ENCODE results near the gene PPFIA2. TPM values are rescaled to one million over a fixed set of nuclear protein-coding genes. Genes with fewer than 3 reads are reported as not detected.

The PPFIA2 gene
- polyA plus RNA-seq, 1 donor (not counting 4 experiments of a cell fraction or from before 2014, with no cell fraction given) = not detected

DNA sequence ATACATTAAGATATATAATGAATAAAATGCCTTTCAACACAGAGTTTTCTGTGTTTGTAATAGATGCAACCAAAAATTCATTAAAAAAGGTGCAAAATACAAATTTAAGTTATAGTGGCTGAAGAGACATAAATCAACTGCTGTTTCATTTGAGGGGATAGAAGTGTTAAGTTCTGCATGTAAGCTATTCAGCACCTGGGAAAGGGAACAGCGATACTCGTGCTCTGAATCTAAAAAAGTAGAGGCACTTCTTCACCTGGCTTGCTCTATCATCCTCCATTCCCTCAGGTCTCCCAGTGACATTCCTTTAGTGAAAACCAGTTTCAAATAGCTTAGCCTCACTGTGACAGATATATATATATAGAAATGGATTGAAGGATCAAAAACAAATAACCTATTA is 458.7 kb downstream of the PPFIA2 start:
- H3K9ac ChIP-seq (ENCODE audit: control insufficient read depth, extremely low read depth, insufficient read depth, low read length) = no peak overlapping the region
- H3K9me1 ChIP-seq (ENCODE audit: control insufficient read depth, extremely low read depth, insufficient read depth, low read length) = no peaks in the 10 kb centered on the region
- H3K4me2 ChIP-seq (ENCODE audit: control insufficient read depth, extremely low read depth, insufficient read depth, low read depth, low read length) = no peak overlapping the region
- TF ChIP-seq, protein P1, sequence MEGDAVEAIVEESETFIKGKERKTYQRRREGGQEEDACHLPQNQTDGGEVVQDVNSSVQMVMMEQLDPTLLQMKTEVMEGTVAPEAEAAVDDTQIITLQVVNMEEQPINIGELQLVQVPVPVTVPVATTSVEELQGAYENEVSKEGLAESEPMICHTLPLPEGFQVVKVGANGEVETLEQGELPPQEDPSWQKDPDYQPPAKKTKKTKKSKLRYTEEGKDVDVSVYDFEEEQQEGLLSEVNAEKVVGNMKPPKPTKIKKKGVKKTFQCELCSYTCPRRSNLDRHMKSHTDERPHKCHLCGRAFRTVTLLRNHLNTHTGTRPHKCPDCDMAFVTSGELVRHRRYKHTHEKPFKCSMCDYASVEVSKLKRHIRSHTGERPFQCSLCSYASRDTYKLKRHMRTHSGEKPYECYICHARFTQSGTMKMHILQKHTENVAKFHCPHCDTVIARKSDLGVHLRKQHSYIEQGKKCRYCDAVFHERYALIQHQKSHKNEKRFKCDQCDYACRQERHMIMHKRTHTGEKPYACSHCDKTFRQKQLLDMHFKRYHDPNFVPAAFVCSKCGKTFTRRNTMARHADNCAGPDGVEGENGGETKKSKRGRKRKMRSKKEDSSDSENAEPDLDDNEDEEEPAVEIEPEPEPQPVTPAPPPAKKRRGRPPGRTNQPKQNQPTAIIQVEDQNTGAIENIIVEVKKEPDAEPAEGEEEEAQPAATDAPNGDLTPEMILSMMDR (optimal IDR thresholded peaks at IDR 0.05 in 1 of 3, IDR thresholded peaks at IDR 0.05 in 1 of 3, conservative IDR thresholded peaks at IDR 0.05 in 1 of 3; ENCODE audit: extremely low read depth in 1 of 3, insufficient read depth in 2 of 3, low read length in 3 of 3) = no peak
- no peak for TF ChIP-seq EZH2 (IDR thresholded peaks at IDR 0.05; ENCODE audit: low read length)
- no peak overlapping the region for H2AFZ ChIP-seq (ENCODE audit: control insufficient read depth, low read length)
- H3K27me3 ChIP-seq (ENCODE audit: control insufficient read depth, extremely low read depth, insufficient read depth, low read length) = no peaks in the 10 kb centered on the region
- H3K79me2 ChIP-seq (ENCODE audit: control insufficient read depth, insufficient read depth, low read length) = no peaks in the 10 kb centered on the region
- H3K27ac ChIP-seq (ENCODE audit: control insufficient read depth, insufficient read depth, low read length) = no peak overlapping the region
- no peak overlapping the region for H3K4me3 ChIP-seq (ENCODE audit: control insufficient read depth in 2 of 3, extremely low read depth in 1 of 3, insufficient read depth in 2 of 3, low read depth in 1 of 3, low read length in 3 of 3)
- no peak for DNase-seq (ENCODE audit: low read depth, low spot score)
- dilution Hi-C loops (cut with MboI; ENCODE audit: extremely low pct_ligation_motif_present, low sequenced_read_pairs) = no loop called here
- H4K20me1 ChIP-seq (ENCODE audit: control insufficient read depth, extremely low read depth, insufficient read depth, low read length) = no peaks in the 10 kb centered on the region
- no peaks in the 10 kb centered on the region for H3K4me1 ChIP-seq (ENCODE audit: control insufficient read depth, extremely low read depth, insufficient read depth, low read length)
- H3K36me3 ChIP-seq (ENCODE audit: control insufficient read depth in 2 of 2, extremely low read depth in 1 of 2, insufficient read depth in 2 of 2, low read length in 2 of 2) = no peaks in the 10 kb centered on the region
- no peaks in the 10 kb centered on the region for H3K9me3 ChIP-seq (ENCODE audit: control insufficient read depth, low read depth, low read length)
- FAIRE-seq = no peak

DNA sequence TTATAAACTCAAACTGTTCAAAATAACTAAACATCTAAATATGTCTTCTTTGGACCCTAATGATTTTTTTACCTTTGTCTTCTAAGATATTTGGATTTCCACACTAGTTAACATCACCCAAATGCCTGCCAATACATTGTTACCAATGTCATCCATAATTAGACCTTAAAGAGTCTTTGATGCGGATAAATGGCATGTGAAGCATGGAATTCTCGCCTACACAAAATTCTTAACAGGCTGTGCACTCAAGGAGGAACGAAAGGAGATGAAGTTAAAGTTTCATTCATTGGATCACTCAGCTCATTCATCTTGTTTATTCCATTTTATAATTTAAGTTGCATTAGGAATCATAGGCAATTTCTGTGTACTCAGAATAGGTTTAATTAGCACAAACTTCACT is 461.5 kb downstream of the PPFIA2 start:
- H3K9ac ChIP-seq (ENCODE audit: control insufficient read depth, extremely low read depth, insufficient read depth, low read length) = no peak overlapping the region

More for the DNA sequence above, 461.5 kb downstream of the PPFIA2 start:
- dilution Hi-C loops (cut with MboI; ENCODE audit: extremely low pct_ligation_motif_present, low sequenced_read_pairs) = no loop called here
- TF ChIP-seq, protein P1 (optimal IDR thresholded peaks at IDR 0.05 in 1 of 3, IDR thresholded peaks at IDR 0.05 in 1 of 3, conservative IDR thresholded peaks at IDR 0.05 in 1 of 3; ENCODE audit: extremely low read depth in 1 of 3, insufficient read depth in 2 of 3, low read length in 3 of 3) = no peak
- TF ChIP-seq EZH2 (IDR thresholded peaks at IDR 0.05; ENCODE audit: low read length) = no peak
- H3K27ac ChIP-seq (ENCODE audit: control insufficient read depth, insufficient read depth, low read length) = no peak overlapping the region
- no peak overlapping the region for H3K4me3 ChIP-seq (ENCODE audit: control insufficient read depth in 2 of 3, extremely low read depth in 1 of 3, insufficient read depth in 2 of 3, low read depth in 1 of 3, low read length in 3 of 3)
- H3K36me3 ChIP-seq (ENCODE audit: control insufficient read depth in 2 of 2, extremely low read depth in 1 of 2, insufficient read depth in 2 of 2, low read length in 2 of 2) = no peaks in the 10 kb centered on the region
- FAIRE-seq = no peak
- no peaks in the 10 kb centered on the region for H3K79me2 ChIP-seq (ENCODE audit: control insufficient read depth, insufficient read depth, low read length)
- H3K9me1 ChIP-seq (ENCODE audit: control insufficient read depth, extremely low read depth, insufficient read depth, low read length) = no peaks in the 10 kb centered on the region
- H3K27me3 ChIP-seq (ENCODE audit: control insufficient read depth, extremely low read depth, insufficient read depth, low read length) = no peaks in the 10 kb centered on the region
- H3K4me1 ChIP-seq (ENCODE audit: control insufficient read depth, extremely low read depth, insufficient read depth, low read length) = no peaks in the 10 kb centered on the region
- no peak overlapping the region for H2AFZ ChIP-seq (ENCODE audit: control insufficient read depth, low read length)
- H3K4me2 ChIP-seq (ENCODE audit: control insufficient read depth, extremely low read depth, insufficient read depth, low read depth, low read length) = no peak overlapping the region
- H4K20me1 ChIP-seq (ENCODE audit: control insufficient read depth, extremely low read depth, insufficient read depth, low read length) = no peaks in the 10 kb centered on the region
- no peaks in the 10 kb centered on the region for H3K9me3 ChIP-seq (ENCODE audit: control insufficient read depth, low read depth, low read length)
- no peak for DNase-seq (ENCODE audit: low read depth, low spot score)
